Upper lobe of right lung (tissue), 1 donor: ENCODE results near the gene PCDHGA1. TPM values are rescaled to one million over a fixed set of nuclear protein-coding genes. Genes with fewer than 3 reads are reported as not detected.
"Not testable (repeated sequence)": the region's sequence is repeated elsewhere in the genome, so short reads cannot be mapped to it uniquely, and the experiment has no call there.

Source experiments
- ATAC-seq: fragments of 200-7000 bp; cut with Tn5 transposase; one replicate; pipeline ENCODE4 v1.9.1; 2020; ENCODE audit warnings: mild to moderate bottlenecking, moderate library complexity
- DNase-seq: peaks from one replicate; pipeline ENCODE4 v3.0.0-alpha.2; 2020
- H3K27ac ChIP-seq: fragments of 200-600 bp; one replicate; pipeline ENCODE4 v1.8.0; 2022
- H3K27me3 ChIP-seq: fragments of 200-600 bp; one replicate; pipeline ENCODE4 v1.8.0; 2022; ENCODE audit warnings: mild to moderate bottlenecking
- H3K36me3 ChIP-seq: fragments of 200-600 bp; one replicate; pipeline ENCODE4 v1.8.0; 2022
- H3K4me1 ChIP-seq: fragments of 200-600 bp; one replicate; pipeline ENCODE4 v1.8.0; 2022
- H3K4me3 ChIP-seq: fragments of 200-600 bp; one replicate; pipeline ENCODE4 v1.8.0; 2022; ENCODE audit warnings: mild to moderate bottlenecking
- H3K9me3 ChIP-seq: fragments of 200-600 bp; one replicate; pipeline ENCODE4 v1.8.0; 2022
- CTCF ChIP-seq: fragments of 200-600 bp; IDR thresholded peaks from one replicate; pipeline ENCODE4 v1.8.0; 2022; ENCODE audit warnings: antibody characterized with exemption
- intact Hi-C: fragments of 100-400 bp; cut with DNase I; formaldehyde crosslinking; loops from one replicate; pipeline ENCODE4 v1.11.0; 2022
- total RNA-seq: library from RNA; stranded (reverse); fragmentation: NEBNext Ultra II Directional; extraction: Animal tissue kit (Norgen Biotek cat#: 25700); gene quantifications from one replicate; pipeline ENCODE4 v1.2.1, GENCODE V29; 2021
- donor health status: DM: no; HTN: yes; CAD: no; lungs with severe emphysema.

Gene PCDHGA1
- total RNA-seq, 1 donor from 2014 or later, result 0.46 TPM

- intact Hi-C loops, result no loop called here
- no peak overlapping the region for H3K27ac ChIP-seq
- no peaks in the 10 kb centered on the region for H3K36me3 ChIP-seq
- H3K27me3 ChIP-seq, result peaks cover 14% of the 10 kb centered on the region
- no peaks in the 10 kb centered on the region for H3K4me1 ChIP-seq
- no peak overlapping the region for H3K4me3 ChIP-seq
- H3K9me3 ChIP-seq, result peaks cover 18% of the 10 kb centered on the region
- DNase-seq, result no peak
- no peak for TF ChIP-seq CTCF
- no peak for ATAC-seq
These were observed 68.3 kb downstream of the PCDHGA1 start for GRCh38 chr5:141398608-141399007.

DNA sequence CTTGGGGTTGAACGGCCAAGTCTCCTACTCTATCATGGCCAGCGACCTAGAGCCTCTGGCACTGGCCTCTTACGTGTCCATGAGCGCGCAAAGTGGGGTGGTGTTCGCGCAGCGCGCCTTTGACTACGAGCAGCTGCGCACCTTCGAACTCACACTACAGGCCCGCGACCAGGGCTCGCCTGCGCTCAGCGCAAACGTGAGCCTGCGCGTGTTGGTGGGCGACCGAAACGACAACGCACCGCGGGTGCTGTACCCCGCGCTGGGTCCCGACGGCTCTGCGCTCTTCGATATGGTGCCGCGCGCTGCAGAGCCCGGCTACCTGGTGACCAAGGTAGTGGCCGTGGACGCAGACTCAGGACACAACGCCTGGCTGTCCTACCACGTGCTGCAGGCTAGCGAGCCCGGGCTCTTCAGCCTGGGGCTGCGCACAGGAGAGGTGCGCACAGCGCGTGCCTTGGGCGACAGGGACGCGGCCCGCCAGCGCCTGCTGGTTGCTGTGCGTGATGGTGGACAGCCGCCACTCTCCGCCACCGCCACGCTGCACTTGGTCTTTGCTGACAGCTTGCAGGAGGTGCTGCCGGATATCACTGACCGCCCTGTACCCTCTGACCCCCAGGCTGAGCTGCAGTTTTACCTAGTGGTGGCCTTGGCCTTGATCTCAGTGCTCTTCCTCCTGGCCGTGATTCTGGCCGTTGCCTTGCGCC lies 69.4 kb downstream of the PCDHGA1 start:
- DNase-seq (no peak), ATAC-seq (no peak)
- Histone ChIP-seq H3K27me3 (peaks cover 7% of the 10 kb centered on the region), H3K4me1 (no peaks in the 10 kb centered on the region), H3K36me3 (no peaks in the 10 kb centered on the region), H3K4me3 (no peak overlapping the region), H3K9me3 (peaks cover 17% of the 10 kb centered on the region), H3K27ac (no peak overlapping the region)
- no peak for TF ChIP-seq CTCF
- intact Hi-C loops, result no loop called here

DNA sequence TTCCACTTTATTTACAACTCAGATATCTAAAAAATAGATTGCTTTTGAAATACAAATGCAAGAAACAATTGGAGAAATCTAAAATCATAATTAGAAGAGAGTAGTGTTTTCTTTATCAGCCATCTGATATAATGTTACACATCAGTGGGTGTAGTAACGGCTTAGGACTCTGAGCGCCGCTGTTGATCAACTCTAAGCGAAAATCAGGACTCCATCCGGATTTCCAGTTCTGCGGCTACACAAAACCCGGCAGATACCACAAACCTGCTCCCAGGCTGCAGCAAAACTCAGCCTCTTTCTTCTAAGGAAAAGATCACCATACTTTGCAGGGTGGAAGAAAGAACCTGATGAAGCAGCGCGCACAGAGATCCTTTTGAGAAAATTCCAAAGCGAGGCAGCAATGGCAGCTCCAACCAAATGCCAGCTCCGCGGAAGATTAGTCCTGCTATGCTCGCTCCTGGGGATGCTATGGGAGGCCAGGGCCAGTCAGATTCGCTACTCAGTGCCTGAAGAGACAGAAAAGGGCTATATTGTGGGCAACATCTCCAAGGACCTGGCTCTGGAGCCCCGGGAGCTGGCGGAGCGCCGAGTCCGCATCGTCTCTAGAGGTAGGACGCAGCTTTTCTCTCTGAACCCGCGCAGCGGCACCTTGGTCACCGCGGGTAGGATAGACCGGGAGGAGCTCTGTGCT lies 72.4 kb downstream of the PCDHGA1 start, which contains the start of gene PCDHGA9:
PCDHGA9 (plus strand) TSS at position 226 of the 691 bp plus-strand sequence; CDS start at position 401, 175 bp downstream.
- Histone ChIP-seq H3K4me1 (no peaks in the 10 kb centered on the region), H3K4me3 (peak within 1 kb of the TSS; percentile 25), H3K27me3 (peaks cover 7% of the 10 kb centered on the region), H3K9me3 (peaks cover 22% of the 10 kb centered on the region), H3K27ac (no peak within 1 kb of the TSS), H3K36me3 (no peaks in the 10 kb centered on the region)
- ATAC-seq, result peak; percentile 64
- no peak for DNase-seq
- peak; percentile 41 for TF ChIP-seq CTCF
- intact Hi-C loops, result no loop called here

DNA sequence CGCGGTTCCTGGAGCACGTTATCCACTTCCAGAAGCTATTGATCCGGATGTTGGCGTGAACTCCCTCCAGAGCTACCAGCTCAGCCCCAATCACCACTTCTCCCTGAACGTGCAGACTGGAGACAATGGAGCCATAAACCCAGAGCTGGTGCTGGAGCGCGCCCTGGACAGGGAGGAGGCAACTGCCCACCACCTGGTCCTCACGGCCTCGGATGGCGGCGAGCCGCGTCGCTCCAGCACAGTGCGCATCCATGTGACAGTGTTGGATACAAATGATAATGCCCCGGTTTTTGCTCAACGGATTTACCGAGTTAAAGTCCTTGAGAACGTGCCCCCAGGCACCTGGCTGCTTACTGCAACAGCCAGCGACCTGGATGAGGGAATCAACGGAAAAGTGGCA lies 73.1 kb downstream of the PCDHGA1 start:
- no peak for ATAC-seq
- DNase-seq, result no peak
- Histone ChIP-seq H3K27me3 (peaks cover 7% of the 10 kb centered on the region), H3K27ac (no peak overlapping the region), H3K4me1 (no peaks in the 10 kb centered on the region), H3K9me3 (peaks cover 25% of the 10 kb centered on the region), H3K4me3 (peak overlapping the region; percentile 25), H3K36me3 (no peaks in the 10 kb centered on the region)
- TF ChIP-seq CTCF, result no peak
- intact Hi-C loops, result no loop called here

DNA sequence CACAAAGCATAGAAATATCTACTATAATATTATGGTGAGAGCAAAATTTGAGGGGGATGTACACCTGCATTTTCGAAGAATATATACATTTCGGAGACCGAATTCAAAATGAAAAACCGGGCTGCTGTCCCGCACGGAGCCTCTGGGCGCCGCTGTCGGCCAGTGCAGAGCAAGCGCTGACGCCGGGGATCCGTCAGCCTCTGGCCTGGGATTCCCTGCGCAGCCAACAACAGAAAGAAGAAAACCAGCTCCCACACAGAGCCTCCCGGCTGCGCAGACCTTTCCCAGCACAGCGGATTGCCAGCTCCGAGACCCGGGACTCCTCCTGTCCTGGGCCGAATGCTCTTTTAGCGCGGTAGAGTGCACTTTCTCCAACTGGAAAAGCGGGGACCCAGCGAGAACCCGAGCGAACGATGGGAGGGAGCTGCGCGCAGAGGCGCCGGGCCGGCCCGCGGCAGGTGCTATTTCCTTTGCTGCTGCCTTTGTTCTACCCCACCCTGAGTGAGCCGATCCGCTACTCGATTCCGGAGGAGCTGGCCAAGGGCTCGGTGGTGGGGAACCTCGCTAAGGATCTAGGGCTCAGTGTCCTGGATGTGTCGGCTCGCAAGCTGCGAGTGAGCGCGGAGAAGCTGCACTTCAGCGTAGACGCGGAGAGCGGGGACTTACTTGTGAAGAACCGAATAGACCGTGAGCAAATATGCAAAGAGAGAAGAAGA lies 77.6 kb downstream of the PCDHGA1 start, which contains the start of gene PCDHGB6:
PCDHGB6 (plus strand) TSS at position 232 of the 716 bp plus-strand sequence; CDS start at position 414, 182 bp downstream.
- intact Hi-C loops, result not testable (repeated sequence)

More for the DNA sequence above, 77.6 kb downstream of the PCDHGA1 start, which contains the start of gene PCDHGB6:
- Histone ChIP-seq H3K9me3 (peaks cover 40% of the 10 kb centered on the region), H3K4me3 (peak within 1 kb of the TSS; percentile 42), H3K27me3 (peaks cover 11% of the 10 kb centered on the region)
- H3K27ac ChIP-seq, H3K36me3 ChIP-seq, H3K4me1 ChIP-seq: not testable (repeated sequence)
- DNase-seq (peak; percentile 80), ATAC-seq (peak; percentile 95)
- peak; percentile 60 for TF ChIP-seq CTCF
